SK-N-SH treated with all-trans-retinoic acid at 6 μM for 48 hours (cell line): ENCODE measurements around the gene AKAP13.

Experiments
- ATAC-seq: fragments of 200-7000 bp; cut with Tn5 transposase; 3 replicates; pipeline ENCODE4 v1.9.1; 2020; ENCODE audit warnings: mild to moderate bottlenecking, moderate library complexity
- ARNTL ChIP-seq: fragments of 450-650 bp; formaldehyde crosslinking; IDR thresholded peaks from 2 replicates; pipeline ENCODE4 v1.5.0; 2020; ENCODE audit warnings: low read depth, mild to moderate bottlenecking, moderate library complexity, borderline replicate concordance
- CSDC2 ChIP-seq: fragments of 250-450 bp; sonication (Bioruptor Pico); IDR thresholded peaks from 2 replicates; pipeline ENCODE4 v1.5.0; 2020; ENCODE audit warnings: mild to moderate bottlenecking, moderate library complexity
- ESRRG ChIP-seq: fragments of 250-450 bp; sonication (Bioruptor Pico); IDR thresholded peaks from 2 replicates; pipeline ENCODE4 v1.6.1; 2021; ENCODE audit warnings: mild to moderate bottlenecking
- GLIS3 ChIP-seq: fragments of 250-450 bp; sonication (Bioruptor Pico); IDR thresholded peaks from 2 replicates; pipeline ENCODE4 v1.5.0; 2020; ENCODE audit warnings: mild to moderate bottlenecking, moderate library complexity
- ISL1 ChIP-seq: fragments of 250-450 bp; sonication (Bioruptor Pico); IDR thresholded peaks from 2 replicates; pipeline ENCODE4 v2.1.2; 2022; ENCODE audit warnings: mild to moderate bottlenecking, moderate library complexity
- OSR1 ChIP-seq: fragments of 250-450 bp; sonication (Bioruptor Pico); IDR thresholded peaks from 2 replicates; pipeline ENCODE4 v1.8.0; 2022; ENCODE audit warnings: moderate library complexity, mild to moderate bottlenecking, inconsistent platforms
- RARB ChIP-seq: fragments of 250-450 bp; sonication (Bioruptor Pico); IDR thresholded peaks from 2 replicates; pipeline ENCODE4 v1.8.0; 2021; ENCODE audit warnings: mild to moderate bottlenecking, moderate library complexity
- SNAI2 ChIP-seq: fragments of 250-450 bp; sonication (Bioruptor Pico); IDR thresholded peaks from 2 replicates; pipeline ENCODE4 v1.5.0; 2020; ENCODE audit warnings: mild to moderate bottlenecking, moderate library complexity
- TCF4 ChIP-seq: fragments of 250-450 bp; sonication (Bioruptor Pico); IDR thresholded peaks from 2 replicates; pipeline ENCODE4 v1.8.0; 2021; ENCODE audit warnings: mild to moderate bottlenecking, moderate library complexity, borderline replicate concordance
- TOX ChIP-seq: fragments of 250-450 bp; sonication (Bioruptor Pico); IDR thresholded peaks from 2 replicates; pipeline ENCODE4 v1.8.0; 2021; ENCODE audit warnings: mild to moderate bottlenecking, moderate library complexity, borderline replicate concordance
- ZC3H10 ChIP-seq: fragments of 250-450 bp; sonication (Bioruptor Pico); IDR thresholded peaks from 2 replicates; pipeline ENCODE4 v1.5.1; 2021; ENCODE audit warnings: mild to moderate bottlenecking, moderate library complexity
- ZFP3 ChIP-seq: fragments of 250-450 bp; sonication (Bioruptor Pico); IDR thresholded peaks from 2 replicates; pipeline ENCODE4 v1.5.0; 2020; ENCODE audit warnings: mild to moderate bottlenecking, moderate library complexity
- ZNF565 ChIP-seq: fragments of 450-650 bp; formaldehyde crosslinking; conservative IDR thresholded peaks from 2 replicates; pipeline ENCODE4 v1.5.0; 2020; ENCODE audit warnings: low read depth, mild to moderate bottlenecking, moderate library complexity
- ZNF8 ChIP-seq: fragments of 450-650 bp; formaldehyde crosslinking; IDR thresholded peaks from 2 replicates; pipeline ENCODE4 v1.5.0; 2020; ENCODE audit warnings: mild to moderate bottlenecking, moderate library complexity
- TF ChIP-seq, protein P1 (sequence below): fragments of 250-450 bp; sonication (Bioruptor Pico); IDR thresholded peaks from 2 replicates; pipeline ENCODE4 v1.5.1; 2020; ENCODE audit warnings: low read depth, mild to moderate bottlenecking, moderate library complexity
- TF ChIP-seq, protein P2 (sequence below): fragments of 250-450 bp; sonication (Bioruptor Pico); IDR thresholded peaks from 2 replicates; pipeline ENCODE4 v1.5.1; 2021; ENCODE audit warnings: mild to moderate bottlenecking, moderate library complexity
- TF ChIP-seq, protein P3 (sequence below): fragments of 250-450 bp; sonication (Bioruptor Pico); IDR thresholded peaks from 2 replicates; pipeline ENCODE4 v1.5.0; 2020; ENCODE audit warnings: mild to moderate bottlenecking, moderate library complexity
- TF ChIP-seq, protein P4 (sequence below): fragments of 250-450 bp; sonication (Bioruptor Pico); IDR thresholded peaks from 2 replicates; pipeline ENCODE4 v1.8.0; 2020; ENCODE audit warnings: mild to moderate bottlenecking, moderate library complexity, borderline replicate concordance
- TF ChIP-seq, protein P5 (sequence below): fragments of 250-450 bp; sonication (Bioruptor Pico); IDR thresholded peaks from 2 replicates; pipeline ENCODE4 v1.8.0; 2021; ENCODE audit warnings: low read depth, mild to moderate bottlenecking, moderate library complexity, borderline replicate concordance

Gene AKAP13

DNA sequence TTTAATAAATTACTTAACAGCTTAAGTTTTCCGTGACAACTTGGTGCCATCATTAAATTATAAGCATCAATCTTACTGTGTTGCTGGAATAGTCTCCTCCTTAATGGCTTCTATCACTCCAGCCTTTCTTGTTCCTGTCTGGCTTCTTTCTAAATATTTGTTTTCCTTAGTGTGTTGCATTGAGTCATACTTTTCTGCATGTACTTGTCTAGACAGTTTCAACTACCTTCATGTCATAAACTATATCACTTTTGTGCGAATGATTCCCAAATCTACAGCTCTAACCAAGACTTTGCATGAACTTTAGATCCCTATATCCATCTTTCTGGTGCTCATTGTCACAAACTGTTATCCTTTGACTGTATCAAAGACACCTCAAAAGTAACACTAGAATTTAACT lies 78.4 kb downstream of the AKAP13 start:
- no peak for ATAC-seq
- no peak for TF ChIP-seq TCF4 (CRISPR knock-in tag)
- no peak for TF ChIP-seq ARNTL
- no peak for TF ChIP-seq ZNF565 (CRISPR knock-in tag)
- no peak for TF ChIP-seq ESRRG (CRISPR knock-in tag)
- TF ChIP-seq TOX = no peak
- no peak for TF ChIP-seq ISL1 (CRISPR knock-in tag)
- TF ChIP-seq, protein P1, sequence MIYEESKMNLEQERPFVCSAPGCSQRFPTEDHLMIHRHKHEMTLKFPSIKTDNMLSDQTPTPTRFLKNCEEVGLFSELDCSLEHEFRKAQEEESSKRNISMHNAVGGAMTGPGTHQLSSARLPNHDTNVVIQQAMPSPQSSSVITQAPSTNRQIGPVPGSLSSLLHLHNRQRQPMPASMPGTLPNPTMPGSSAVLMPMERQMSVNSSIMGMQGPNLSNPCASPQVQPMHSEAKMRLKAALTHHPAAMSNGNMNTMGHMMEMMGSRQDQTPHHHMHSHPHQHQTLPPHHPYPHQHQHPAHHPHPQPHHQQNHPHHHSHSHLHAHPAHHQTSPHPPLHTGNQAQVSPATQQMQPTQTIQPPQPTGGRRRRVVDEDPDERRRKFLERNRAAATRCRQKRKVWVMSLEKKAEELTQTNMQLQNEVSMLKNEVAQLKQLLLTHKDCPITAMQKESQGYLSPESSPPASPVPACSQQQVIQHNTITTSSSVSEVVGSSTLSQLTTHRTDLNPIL (CRISPR knock-in tag) = no peak
- TF ChIP-seq ZFP3 (CRISPR knock-in tag) = no peak
- TF ChIP-seq, protein P2, sequence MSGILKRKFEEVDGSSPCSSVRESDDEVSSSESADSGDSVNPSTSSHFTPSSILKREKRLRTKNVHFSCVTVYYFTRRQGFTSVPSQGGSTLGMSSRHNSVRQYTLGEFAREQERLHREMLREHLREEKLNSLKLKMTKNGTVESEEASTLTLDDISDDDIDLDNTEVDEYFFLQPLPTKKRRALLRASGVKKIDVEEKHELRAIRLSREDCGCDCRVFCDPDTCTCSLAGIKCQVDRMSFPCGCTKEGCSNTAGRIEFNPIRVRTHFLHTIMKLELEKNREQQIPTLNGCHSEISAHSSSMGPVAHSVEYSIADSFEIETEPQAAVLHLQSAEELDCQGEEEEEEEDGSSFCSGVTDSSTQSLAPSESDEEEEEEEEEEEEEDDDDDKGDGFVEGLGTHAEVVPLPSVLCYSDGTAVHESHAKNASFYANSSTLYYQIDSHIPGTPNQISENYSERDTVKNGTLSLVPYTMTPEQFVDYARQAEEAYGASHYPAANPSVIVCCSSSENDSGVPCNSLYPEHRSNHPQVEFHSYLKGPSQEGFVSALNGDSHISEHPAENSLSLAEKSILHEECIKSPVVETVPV (CRISPR knock-in tag) = no peak

DNA sequence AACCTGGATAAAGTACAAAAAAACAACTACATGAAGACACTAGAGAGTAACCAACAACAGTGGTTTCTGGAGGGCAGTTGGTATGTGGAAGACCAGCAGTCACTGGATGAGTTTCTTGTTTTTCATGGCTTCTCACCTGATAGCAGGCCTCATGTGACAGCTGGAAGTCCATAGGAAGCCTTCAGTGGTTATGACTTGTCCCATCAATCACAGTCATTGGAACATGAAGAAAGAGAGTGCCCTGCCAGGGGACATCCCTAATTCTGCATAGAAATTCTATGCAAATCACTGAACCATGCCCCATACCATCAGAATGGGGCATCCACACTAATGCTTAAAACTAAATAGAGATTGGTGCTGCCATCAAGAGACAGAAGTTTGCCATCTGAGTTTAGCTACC lies 81.6 kb downstream of the AKAP13 start:
- TF ChIP-seq RARB (CRISPR knock-in tag) (no peak), SNAI2 (CRISPR knock-in tag) (no peak), TCF4 (CRISPR knock-in tag) (no peak), ESRRG (CRISPR knock-in tag) (no peak), GLIS3 (CRISPR knock-in tag) (no peak), OSR1 (CRISPR knock-in tag) (no peak), ZNF8 (CRISPR knock-in tag) (no peak)
- TF ChIP-seq, protein P3, sequence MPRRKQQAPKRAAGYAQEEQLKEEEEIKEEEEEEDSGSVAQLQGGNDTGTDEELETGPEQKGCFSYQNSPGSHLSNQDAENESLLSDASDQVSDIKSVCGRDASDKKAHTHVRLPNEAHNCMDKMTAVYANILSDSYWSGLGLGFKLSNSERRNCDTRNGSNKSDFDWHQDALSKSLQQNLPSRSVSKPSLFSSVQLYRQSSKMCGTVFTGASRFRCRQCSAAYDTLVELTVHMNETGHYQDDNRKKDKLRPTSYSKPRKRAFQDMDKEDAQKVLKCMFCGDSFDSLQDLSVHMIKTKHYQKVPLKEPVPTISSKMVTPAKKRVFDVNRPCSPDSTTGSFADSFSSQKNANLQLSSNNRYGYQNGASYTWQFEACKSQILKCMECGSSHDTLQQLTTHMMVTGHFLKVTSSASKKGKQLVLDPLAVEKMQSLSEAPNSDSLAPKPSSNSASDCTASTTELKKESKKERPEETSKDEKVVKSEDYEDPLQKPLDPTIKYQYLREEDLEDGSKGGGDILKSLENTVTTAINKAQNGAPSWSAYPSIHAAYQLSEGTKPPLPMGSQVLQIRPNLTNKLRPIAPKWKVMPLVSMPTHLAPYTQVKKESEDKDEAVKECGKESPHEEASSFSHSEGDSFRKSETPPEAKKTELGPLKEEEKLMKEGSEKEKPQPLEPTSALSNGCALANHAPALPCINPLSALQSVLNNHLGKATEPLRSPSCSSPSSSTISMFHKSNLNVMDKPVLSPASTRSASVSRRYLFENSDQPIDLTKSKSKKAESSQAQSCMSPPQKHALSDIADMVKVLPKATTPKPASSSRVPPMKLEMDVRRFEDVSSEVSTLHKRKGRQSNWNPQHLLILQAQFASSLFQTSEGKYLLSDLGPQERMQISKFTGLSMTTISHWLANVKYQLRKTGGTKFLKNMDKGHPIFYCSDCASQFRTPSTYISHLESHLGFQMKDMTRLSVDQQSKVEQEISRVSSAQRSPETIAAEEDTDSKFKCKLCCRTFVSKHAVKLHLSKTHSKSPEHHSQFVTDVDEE (CRISPR knock-in tag) = no peak
- TF ChIP-seq, protein P4, sequence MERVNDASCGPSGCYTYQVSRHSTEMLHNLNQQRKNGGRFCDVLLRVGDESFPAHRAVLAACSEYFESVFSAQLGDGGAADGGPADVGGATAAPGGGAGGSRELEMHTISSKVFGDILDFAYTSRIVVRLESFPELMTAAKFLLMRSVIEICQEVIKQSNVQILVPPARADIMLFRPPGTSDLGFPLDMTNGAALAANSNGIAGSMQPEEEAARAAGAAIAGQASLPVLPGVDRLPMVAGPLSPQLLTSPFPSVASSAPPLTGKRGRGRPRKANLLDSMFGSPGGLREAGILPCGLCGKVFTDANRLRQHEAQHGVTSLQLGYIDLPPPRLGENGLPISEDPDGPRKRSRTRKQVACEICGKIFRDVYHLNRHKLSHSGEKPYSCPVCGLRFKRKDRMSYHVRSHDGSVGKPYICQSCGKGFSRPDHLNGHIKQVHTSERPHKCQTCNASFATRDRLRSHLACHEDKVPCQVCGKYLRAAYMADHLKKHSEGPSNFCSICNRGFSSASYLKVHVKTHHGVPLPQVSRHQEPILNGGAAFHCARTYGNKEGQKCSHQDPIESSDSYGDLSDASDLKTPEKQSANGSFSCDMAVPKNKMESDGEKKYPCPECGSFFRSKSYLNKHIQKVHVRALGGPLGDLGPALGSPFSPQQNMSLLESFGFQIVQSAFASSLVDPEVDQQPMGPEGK (CRISPR knock-in tag) = no peak
- TF ChIP-seq, all 23 proteins: peak for 0
- ATAC-seq = no peak

DNA sequence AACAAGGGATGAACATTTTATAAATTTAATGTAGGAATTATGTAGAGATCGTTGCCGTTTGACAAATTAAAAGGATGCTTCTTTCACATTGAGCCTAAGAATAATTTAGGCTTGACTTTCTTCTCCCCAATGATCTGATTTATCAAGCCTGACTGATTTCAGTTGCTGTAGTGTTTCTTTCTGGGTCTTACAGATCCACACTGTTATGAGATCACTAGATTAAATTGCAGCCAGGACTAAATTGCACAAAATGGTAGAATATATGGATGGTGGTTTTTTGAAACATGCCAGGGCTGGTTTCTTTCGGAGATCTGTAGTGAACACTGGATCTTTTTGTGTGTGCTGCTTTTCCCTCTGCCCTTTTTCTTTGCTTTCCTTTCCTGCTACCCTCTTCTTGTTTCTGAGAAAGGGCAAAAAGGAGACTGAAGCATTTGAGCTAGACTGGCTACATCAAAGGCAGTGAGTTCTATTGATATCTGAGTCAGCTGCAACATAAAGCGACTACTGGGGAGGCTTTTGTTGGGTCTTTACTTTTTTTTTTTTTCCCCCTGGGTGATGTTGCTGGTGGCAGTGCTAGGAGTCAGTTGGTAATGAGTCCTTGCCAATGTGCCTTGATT lies 83.0 kb downstream of the AKAP13 start:
- ATAC-seq = no peak
- no peak for TF ChIP-seq ESRRG (CRISPR knock-in tag)
- no peak for TF ChIP-seq ZFP3 (CRISPR knock-in tag)
- no peak for TF ChIP-seq ZC3H10
- TF ChIP-seq, protein P1 (CRISPR knock-in tag) = no peak
- TF ChIP-seq OSR1 (CRISPR knock-in tag) = no peak
- TF ChIP-seq, protein P5, sequence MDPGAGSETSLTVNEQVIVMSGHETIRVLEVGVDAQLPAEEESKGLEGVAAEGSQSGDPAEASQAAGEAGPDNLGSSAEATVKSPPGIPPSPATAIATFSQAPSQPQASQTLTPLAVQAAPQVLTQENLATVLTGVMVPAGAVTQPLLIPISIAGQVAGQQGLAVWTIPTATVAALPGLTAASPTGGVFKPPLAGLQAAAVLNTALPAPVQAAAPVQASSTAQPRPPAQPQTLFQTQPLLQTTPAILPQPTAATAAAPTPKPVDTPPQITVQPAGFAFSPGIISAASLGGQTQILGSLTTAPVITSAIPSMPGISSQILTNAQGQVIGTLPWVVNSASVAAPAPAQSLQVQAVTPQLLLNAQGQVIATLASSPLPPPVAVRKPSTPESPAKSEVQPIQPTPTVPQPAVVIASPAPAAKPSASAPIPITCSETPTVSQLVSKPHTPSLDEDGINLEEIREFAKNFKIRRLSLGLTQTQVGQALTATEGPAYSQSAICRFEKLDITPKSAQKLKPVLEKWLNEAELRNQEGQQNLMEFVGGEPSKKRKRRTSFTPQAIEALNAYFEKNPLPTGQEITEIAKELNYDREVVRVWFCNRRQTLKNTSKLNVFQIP (CRISPR knock-in tag) = no peak
- no peak for TF ChIP-seq CSDC2 (CRISPR knock-in tag)
- no peak for TF ChIP-seq ISL1 (CRISPR knock-in tag)
- TF ChIP-seq, protein P3 (CRISPR knock-in tag) = no peak
- no peak for TF ChIP-seq GLIS3 (CRISPR knock-in tag)
- TF ChIP-seq, all 23 proteins: peak for 0
